Esophagus muscularis mucosa (tissue), 4 donors: ENCODE results near the gene SESTD1.

ENCODE experiments used
- EP300 ChIP-seq: sonication (generic); formaldehyde crosslinking; IDR thresholded peaks from one replicate; pipeline ENCODE4 v1.6.1; 2017; ENCODE audit warnings: antibody characterized with exemption
- POLR2A ChIP-seq: fragments of 450-650 bp; IDR thresholded peaks from one replicate; pipeline ENCODE4 v1.6.1; 2017; ENCODE audit warnings: antibody characterized with exemption, moderate library complexity, mild to moderate bottlenecking, low read depth
- POLR2AphosphoS5 ChIP-seq, 2 donors: sonication (generic); formaldehyde crosslinking; IDR thresholded peaks; one replicate each; pipeline ENCODE4 v1.6.1; 2017; ENCODE audit warnings: antibody characterized with exemption in 2 of 2
- TF ChIP-seq, protein P1 (sequence below), 3 experiments: fragments of 200-600 bp in 2 of 3; fragments of 450-650 bp in 1 of 3; sonication (generic) in 2 of 3; IDR thresholded peaks; one replicate each; pipeline ENCODE4 v1.5.1; 2017 to 2019; ENCODE audit warnings: antibody characterized with exemption in 3 of 3, mild to moderate bottlenecking in 2 of 3, moderate library complexity in 1 of 3

GRCh38 chr2:179097131-179097530, 167.5 kb downstream of the SESTD1 start:
- TF ChIP-seq, protein P1, sequence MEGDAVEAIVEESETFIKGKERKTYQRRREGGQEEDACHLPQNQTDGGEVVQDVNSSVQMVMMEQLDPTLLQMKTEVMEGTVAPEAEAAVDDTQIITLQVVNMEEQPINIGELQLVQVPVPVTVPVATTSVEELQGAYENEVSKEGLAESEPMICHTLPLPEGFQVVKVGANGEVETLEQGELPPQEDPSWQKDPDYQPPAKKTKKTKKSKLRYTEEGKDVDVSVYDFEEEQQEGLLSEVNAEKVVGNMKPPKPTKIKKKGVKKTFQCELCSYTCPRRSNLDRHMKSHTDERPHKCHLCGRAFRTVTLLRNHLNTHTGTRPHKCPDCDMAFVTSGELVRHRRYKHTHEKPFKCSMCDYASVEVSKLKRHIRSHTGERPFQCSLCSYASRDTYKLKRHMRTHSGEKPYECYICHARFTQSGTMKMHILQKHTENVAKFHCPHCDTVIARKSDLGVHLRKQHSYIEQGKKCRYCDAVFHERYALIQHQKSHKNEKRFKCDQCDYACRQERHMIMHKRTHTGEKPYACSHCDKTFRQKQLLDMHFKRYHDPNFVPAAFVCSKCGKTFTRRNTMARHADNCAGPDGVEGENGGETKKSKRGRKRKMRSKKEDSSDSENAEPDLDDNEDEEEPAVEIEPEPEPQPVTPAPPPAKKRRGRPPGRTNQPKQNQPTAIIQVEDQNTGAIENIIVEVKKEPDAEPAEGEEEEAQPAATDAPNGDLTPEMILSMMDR (IDR thresholded peaks at IDR 0.05): no peak
- TF ChIP-seq EP300 (no peak), POLR2A (no peak), POLR2AphosphoS5 (IDR thresholded peaks at IDR 0.05) (no peak)
